KMS-11 (cell line): ENCODE results near the gene METAP1.
"Not testable (repeated sequence)": the region's sequence is repeated elsewhere in the genome, so short reads cannot be mapped to it uniquely, and the experiment has no call there.

ENCODE experiments used
- H2AFZ ChIP-seq: fragments of 200-600 bp; sonication (generic); 2 replicates; pipeline ENCODE4 v1.6.1; 2016; ENCODE audit warnings: antibody characterized with exemption, mixed run types, low read depth
- H3K27ac ChIP-seq: fragments of 200-600 bp; sonication (generic); 2 replicates; pipeline ENCODE4 v1.6.1; 2016; ENCODE audit warnings: mild to moderate bottlenecking, mixed run types
- H3K27me3 ChIP-seq: fragments of 200-600 bp; sonication (generic); 2 replicates; pipeline ENCODE4 v1.6.1; 2017; ENCODE audit warnings: mild to moderate bottlenecking, low read depth, mixed run types, moderate library complexity; ENCODE audit not compliant: insufficient read depth
- H3K36me3 ChIP-seq: fragments of 200-600 bp; sonication (generic); 2 replicates; pipeline ENCODE4 v1.6.1; 2017; ENCODE audit warnings: mild to moderate bottlenecking, mixed run types; ENCODE audit not compliant: insufficient read depth
- H3K4me1 ChIP-seq: fragments of 200-600 bp; sonication (generic); 2 replicates; pipeline ENCODE4 v1.6.1; 2016; ENCODE audit warnings: mild to moderate bottlenecking, low read depth, mixed run types; ENCODE audit not compliant: poor library complexity, severe bottlenecking
- H3K4me2 ChIP-seq: fragments of 200-600 bp; sonication (generic); 2 replicates; pipeline ENCODE4 v1.7.0; 2016; ENCODE audit warnings: mild to moderate bottlenecking, mixed run types
- H3K4me3 ChIP-seq: fragments of 200-600 bp; sonication (generic); IDR thresholded peaks from 2 replicates; pipeline ENCODE4 v1.6.1; 2017; ENCODE audit warnings: low read depth, low read length, mixed read lengths; ENCODE audit not compliant: insufficient read depth
- H3K79me2 ChIP-seq: fragments of 200-600 bp; sonication (generic); 2 replicates; pipeline ENCODE4 v1.6.1; 2016; ENCODE audit warnings: low read depth, mixed run types; ENCODE audit not compliant: insufficient read depth
- H3K9ac ChIP-seq: fragments of 200-600 bp; sonication (generic); 2 replicates; pipeline ENCODE4 v1.6.1; 2016; ENCODE audit warnings: mild to moderate bottlenecking, mixed run types
- H4K20me1 ChIP-seq: fragments of 200-600 bp; sonication (generic); 2 replicates; pipeline ENCODE4 v1.6.1; 2016; ENCODE audit warnings: mild to moderate bottlenecking, mixed run types; ENCODE audit not compliant: insufficient read depth
- TF ChIP-seq, protein P1 (sequence below): fragments of 200-600 bp; sonication (generic); conservative IDR thresholded peaks from 2 replicates; pipeline ENCODE4 v1.6.1; 2017; ENCODE audit warnings: low read depth, mild to moderate bottlenecking, antibody characterized with exemption, low read length, moderate library complexity, mixed read lengths

Gene METAP1

GRCh38 chr4:99090481-99091215 lies 95.1 kb downstream of the METAP1 start:
- no peak overlapping the region for H3K4me3 ChIP-seq
- H3K4me2 ChIP-seq, result no peak overlapping the region

GRCh38 chr4:99091216-99091575 lies 95.7 kb downstream of the METAP1 start:
- Histone ChIP-seq H3K9ac (no peak overlapping the region), H4K20me1 (no peaks in the 10 kb centered on the region), H2AFZ (no peak overlapping the region), H3K4me1 (peaks cover 17% of the 10 kb centered on the region), H3K36me3 (no peaks in the 10 kb centered on the region), H3K27ac (no peak overlapping the region), H3K4me2 (no peak overlapping the region), H3K79me2 (peaks cover 19% of the 10 kb centered on the region), H3K4me3 (no peak overlapping the region), H3K27me3 (no peaks in the 10 kb centered on the region)
- TF ChIP-seq, protein P1, sequence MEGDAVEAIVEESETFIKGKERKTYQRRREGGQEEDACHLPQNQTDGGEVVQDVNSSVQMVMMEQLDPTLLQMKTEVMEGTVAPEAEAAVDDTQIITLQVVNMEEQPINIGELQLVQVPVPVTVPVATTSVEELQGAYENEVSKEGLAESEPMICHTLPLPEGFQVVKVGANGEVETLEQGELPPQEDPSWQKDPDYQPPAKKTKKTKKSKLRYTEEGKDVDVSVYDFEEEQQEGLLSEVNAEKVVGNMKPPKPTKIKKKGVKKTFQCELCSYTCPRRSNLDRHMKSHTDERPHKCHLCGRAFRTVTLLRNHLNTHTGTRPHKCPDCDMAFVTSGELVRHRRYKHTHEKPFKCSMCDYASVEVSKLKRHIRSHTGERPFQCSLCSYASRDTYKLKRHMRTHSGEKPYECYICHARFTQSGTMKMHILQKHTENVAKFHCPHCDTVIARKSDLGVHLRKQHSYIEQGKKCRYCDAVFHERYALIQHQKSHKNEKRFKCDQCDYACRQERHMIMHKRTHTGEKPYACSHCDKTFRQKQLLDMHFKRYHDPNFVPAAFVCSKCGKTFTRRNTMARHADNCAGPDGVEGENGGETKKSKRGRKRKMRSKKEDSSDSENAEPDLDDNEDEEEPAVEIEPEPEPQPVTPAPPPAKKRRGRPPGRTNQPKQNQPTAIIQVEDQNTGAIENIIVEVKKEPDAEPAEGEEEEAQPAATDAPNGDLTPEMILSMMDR, result no peak

More at GRCh38 chr4:99090481-99091215, 95.1 kb downstream of the METAP1 start:
- no peaks in the 10 kb centered on the region for H4K20me1 ChIP-seq
- no peak overlapping the region for H3K9ac ChIP-seq
- H3K79me2 ChIP-seq, result peaks cover 20% of the 10 kb centered on the region
- H2AFZ ChIP-seq, result no peak overlapping the region
- H3K4me1 ChIP-seq, result peaks cover 17% of the 10 kb centered on the region
- H3K36me3 ChIP-seq, result no peaks in the 10 kb centered on the region
- TF ChIP-seq, protein P1, result no peak
- no peaks in the 10 kb centered on the region for H3K27me3 ChIP-seq
- no peak overlapping the region for H3K27ac ChIP-seq

GRCh38 chr4:99091841-99092240 lies 96.3 kb downstream of the METAP1 start:
- H2AFZ ChIP-seq, H3K4me3 ChIP-seq: not testable (repeated sequence)

DNA sequence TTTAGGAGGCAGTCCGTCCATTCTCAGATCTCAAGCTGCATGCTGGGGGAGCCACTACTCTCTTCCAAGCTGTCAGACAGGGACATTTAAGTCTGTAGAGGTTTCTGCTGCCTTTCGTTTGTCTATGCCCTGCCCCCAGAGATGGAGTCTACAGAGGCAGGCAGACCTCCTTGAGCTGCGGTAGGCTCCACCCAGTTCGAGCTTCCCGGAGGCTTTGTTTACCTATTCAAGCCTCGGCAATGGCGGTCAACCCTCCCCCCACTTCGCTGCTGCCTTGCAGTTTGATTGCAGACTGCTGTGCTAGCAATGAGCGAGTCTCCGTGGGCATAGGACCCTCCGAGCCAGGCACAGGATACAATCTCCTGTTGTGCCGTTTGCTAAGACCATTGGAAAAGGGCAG lies 103.8 kb downstream of the METAP1 start:
- Histone ChIP-seq H2AFZ (no peak overlapping the region), H3K79me2 (no peaks in the 10 kb centered on the region), H4K20me1 (no peaks in the 10 kb centered on the region), H3K9ac (no peak overlapping the region), H3K36me3 (no peaks in the 10 kb centered on the region), H3K4me3 (no peak overlapping the region), H3K27me3 (no peaks in the 10 kb centered on the region), H3K4me1 (no peaks in the 10 kb centered on the region), H3K4me2 (no peak overlapping the region), H3K27ac (no peak overlapping the region)
- TF ChIP-seq, protein P1, result no peak

More at GRCh38 chr4:99091841-99092240, 96.3 kb downstream of the METAP1 start:
- H4K20me1 ChIP-seq, H3K36me3 ChIP-seq, H3K4me2 ChIP-seq, H3K9ac ChIP-seq, H3K27ac ChIP-seq, H3K27me3 ChIP-seq: not testable (repeated sequence)
- Histone ChIP-seq H3K79me2 (peaks cover 13% of the 10 kb centered on the region), H3K4me1 (peaks cover 17% of the 10 kb centered on the region)

DNA sequence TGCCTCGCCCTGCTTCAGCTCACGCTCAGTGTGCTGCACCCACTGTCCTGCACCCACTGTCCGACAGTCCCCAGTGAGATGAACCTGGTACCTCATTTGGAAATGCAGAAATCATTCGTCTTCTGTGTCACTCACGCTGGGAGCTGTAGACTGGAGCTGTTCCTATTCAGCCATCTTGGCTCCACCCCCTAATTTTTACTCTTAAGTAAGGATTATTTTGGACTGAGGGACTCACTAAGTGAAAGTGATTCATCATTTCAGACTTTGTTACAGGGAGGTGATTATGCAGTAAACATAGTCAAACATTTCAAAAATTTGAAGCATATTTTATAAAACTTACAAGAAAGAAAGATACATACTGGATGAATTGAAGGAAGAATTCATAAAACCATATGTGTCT lies 104.3 kb downstream of the METAP1 start:
- not testable (repeated sequence) for H3K79me2 ChIP-seq, H3K4me2 ChIP-seq, H3K9ac ChIP-seq, H3K4me1 ChIP-seq, H4K20me1 ChIP-seq, H3K27me3 ChIP-seq, H3K4me3 ChIP-seq, H2AFZ ChIP-seq, H3K36me3 ChIP-seq, H3K27ac ChIP-seq
